ENCODE measurements around the gene PRKCE. TPM values are rescaled to one million over a fixed set of nuclear protein-coding genes. Genes with fewer than 3 reads are reported as not detected.

PRKCE gene
- polyA plus RNA-seq, 1 of the 3 experiments (the other 2 are of a cell fraction), result 16.3 TPM

DNA sequence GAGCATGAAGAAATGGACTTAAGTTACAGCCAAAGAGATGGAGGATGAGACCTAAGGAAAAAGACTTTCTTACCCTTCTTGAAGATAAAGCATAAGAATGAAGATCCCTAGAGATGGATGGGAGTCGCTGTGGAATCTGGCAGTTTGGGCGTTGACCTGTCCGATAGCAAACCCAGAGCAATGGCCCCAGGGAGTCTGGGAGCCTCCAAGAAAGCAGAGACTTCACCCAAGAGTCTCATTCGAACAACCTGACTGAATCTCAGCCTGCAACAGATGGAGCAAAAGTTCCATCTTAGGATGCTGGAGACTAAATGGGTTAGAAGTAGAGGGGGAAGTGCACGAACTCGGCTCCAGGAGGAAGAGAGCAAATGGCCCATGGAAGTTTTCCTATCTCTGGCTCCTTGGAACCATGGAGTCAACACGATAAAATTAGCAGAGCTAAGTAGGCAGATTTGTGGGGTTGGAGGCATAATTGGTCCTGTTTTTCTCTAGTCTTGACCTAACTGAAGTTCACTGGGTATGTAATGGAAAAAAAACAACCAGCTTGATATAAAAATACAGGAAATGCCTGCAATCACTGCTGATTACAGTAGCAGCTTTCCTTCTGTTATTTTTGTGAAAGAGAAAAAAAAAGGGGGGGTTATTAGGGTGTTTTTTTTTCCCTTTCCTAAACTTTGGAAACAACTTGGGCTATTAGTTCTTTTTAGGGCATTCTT is 467.3 kb downstream of the PRKCE start:
- Histone ChIP-seq H3K27me3 (ENCODE audit: insufficient read depth) (no peaks in the 10 kb centered on the region), H3K79me2 (ENCODE audit: insufficient read depth) (peaks cover 21% of the 10 kb centered on the region; the same call in 1 of the 2 replicates), H2AFZ (ENCODE audit: low read depth) (no peak overlapping the region), H3K9me3 (no peaks in the 10 kb centered on the region), H3F3A (replicated peaks; ENCODE audit: insufficient read depth) (no peaks in the 10 kb centered on the region), H3K27ac (ENCODE audit: low read depth in 2 of 2, low read length in 1 of 2) (peak overlapping the region; percentile 38 to 53; a peak in 3 of 4 replicates), H3K4me3 (ENCODE audit: low read depth in 2 of 2, low read length in 1 of 2) (no peak overlapping the region), H4K20me1 (ENCODE audit: insufficient read depth) (no peaks in the 10 kb centered on the region), H3K4me2 (peak overlapping the region; percentile 17; the same call in 1 of the 2 replicates), H3K9ac (no peak overlapping the region), H3K9me2 (no peaks in the 10 kb centered on the region), H3K4me1 (ENCODE audit: control insufficient read depth in 1 of 2, insufficient read depth in 2 of 2, low read depth in 1 of 2, low read length in 1 of 2) (peaks cover 19 to 34% of the 10 kb centered on the region in 2 experiments), H3K36me3 (replicated peaks in 1 of 2; ENCODE audit: control insufficient read depth in 1 of 2, insufficient read depth in 2 of 2, low read length in 1 of 2) (peaks cover 0 to 3% of the 10 kb centered on the region in 2 experiments)
- no peak for DNase-seq
- 76% methylated on average over 6 of the region's 7 CpGs for WGBS (ENCODE audit: low lambda C conversion rate)
- TF ChIP-seq, protein P1, sequence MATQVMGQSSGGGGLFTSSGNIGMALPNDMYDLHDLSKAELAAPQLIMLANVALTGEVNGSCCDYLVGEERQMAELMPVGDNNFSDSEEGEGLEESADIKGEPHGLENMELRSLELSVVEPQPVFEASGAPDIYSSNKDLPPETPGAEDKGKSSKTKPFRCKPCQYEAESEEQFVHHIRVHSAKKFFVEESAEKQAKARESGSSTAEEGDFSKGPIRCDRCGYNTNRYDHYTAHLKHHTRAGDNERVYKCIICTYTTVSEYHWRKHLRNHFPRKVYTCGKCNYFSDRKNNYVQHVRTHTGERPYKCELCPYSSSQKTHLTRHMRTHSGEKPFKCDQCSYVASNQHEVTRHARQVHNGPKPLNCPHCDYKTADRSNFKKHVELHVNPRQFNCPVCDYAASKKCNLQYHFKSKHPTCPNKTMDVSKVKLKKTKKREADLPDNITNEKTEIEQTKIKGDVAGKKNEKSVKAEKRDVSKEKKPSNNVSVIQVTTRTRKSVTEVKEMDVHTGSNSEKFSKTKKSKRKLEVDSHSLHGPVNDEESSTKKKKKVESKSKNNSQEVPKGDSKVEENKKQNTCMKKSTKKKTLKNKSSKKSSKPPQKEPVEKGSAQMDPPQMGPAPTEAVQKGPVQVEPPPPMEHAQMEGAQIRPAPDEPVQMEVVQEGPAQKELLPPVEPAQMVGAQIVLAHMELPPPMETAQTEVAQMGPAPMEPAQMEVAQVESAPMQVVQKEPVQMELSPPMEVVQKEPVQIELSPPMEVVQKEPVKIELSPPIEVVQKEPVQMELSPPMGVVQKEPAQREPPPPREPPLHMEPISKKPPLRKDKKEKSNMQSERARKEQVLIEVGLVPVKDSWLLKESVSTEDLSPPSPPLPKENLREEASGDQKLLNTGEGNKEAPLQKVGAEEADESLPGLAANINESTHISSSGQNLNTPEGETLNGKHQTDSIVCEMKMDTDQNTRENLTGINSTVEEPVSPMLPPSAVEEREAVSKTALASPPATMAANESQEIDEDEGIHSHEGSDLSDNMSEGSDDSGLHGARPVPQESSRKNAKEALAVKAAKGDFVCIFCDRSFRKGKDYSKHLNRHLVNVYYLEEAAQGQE (IDR thresholded peaks at IDR 0.05; ENCODE audit: low read depth, low read length), result no peak
- TF ChIP-seq FOXJ3 (CRISPR knock-in tag; IDR thresholded peaks at IDR 0.05) (no peak), POLR2AphosphoS5 (IDR thresholded peaks at IDR 0.05; ENCODE audit: low read depth, low read length) (no peak), YY1 (IDR thresholded peaks at IDR 0.05; ENCODE audit: low read depth) (no peak), SIN3A (IDR thresholded peaks at IDR 0.05; ENCODE audit: borderline replicate concordance, low read depth, low read length) (no peak), SMC3 (IDR thresholded peaks at IDR 0.05; ENCODE audit: low read depth, low read length) (no peak), TCF12 (IDR thresholded peaks at IDR 0.05) (no peak), RFX5 (IDR thresholded peaks at IDR 0.05; ENCODE audit: low read length) (no peak), RAD21 (IDR thresholded peaks at IDR 0.05; ENCODE audit: low read length) (no peak), JUND (IDR thresholded peaks at IDR 0.05) (no peak)
- TF ChIP-seq, protein P2, sequence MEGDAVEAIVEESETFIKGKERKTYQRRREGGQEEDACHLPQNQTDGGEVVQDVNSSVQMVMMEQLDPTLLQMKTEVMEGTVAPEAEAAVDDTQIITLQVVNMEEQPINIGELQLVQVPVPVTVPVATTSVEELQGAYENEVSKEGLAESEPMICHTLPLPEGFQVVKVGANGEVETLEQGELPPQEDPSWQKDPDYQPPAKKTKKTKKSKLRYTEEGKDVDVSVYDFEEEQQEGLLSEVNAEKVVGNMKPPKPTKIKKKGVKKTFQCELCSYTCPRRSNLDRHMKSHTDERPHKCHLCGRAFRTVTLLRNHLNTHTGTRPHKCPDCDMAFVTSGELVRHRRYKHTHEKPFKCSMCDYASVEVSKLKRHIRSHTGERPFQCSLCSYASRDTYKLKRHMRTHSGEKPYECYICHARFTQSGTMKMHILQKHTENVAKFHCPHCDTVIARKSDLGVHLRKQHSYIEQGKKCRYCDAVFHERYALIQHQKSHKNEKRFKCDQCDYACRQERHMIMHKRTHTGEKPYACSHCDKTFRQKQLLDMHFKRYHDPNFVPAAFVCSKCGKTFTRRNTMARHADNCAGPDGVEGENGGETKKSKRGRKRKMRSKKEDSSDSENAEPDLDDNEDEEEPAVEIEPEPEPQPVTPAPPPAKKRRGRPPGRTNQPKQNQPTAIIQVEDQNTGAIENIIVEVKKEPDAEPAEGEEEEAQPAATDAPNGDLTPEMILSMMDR (IDR thresholded peaks at IDR 0.05), result no peak
- TF ChIP-seq, protein P3, sequence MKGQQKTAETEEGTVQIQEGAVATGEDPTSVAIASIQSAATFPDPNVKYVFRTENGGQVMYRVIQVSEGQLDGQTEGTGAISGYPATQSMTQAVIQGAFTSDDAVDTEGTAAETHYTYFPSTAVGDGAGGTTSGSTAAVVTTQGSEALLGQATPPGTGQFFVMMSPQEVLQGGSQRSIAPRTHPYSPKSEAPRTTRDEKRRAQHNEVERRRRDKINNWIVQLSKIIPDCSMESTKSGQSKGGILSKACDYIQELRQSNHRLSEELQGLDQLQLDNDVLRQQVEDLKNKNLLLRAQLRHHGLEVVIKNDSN (IDR thresholded peaks at IDR 0.05; ENCODE audit: borderline replicate concordance, low read depth), result no peak
- ChIA-PET CTCF (interaction anchor here (0.7 to 2.9 kb wide), 4 partner anchors 12 to 168 kb away, joined by 3 to 8 read pairs (median 3); no protein-coding TSS in a partner anchor), POLR2A (no interaction called here)

Measured in SK-N-SH (cell line).